ENCODE data around the gene ARIH2.
A peak's percentile ranks its signal among the peaks of the same experiment; 100 is the strongest.

Gene ARIH2

GRCh38 chr3:49020330-49021212 lies 101.9 kb downstream of the ARIH2 start:
- DNase-seq (ENCODE audit: low read depth): no peak

GRCh38 chr3:49021213-49021812 lies 102.7 kb downstream of the ARIH2 start:
- peak; percentile 99 for DNase-seq (ENCODE audit: low read depth)

GRCh38 chr3:49021813-49022687 lies 103.4 kb downstream of the ARIH2 start, which contains the start of gene NDUFAF3:
TSS of gene NDUFAF3 (plus strand) at chr3:49022121. CDS start at chr3:49022145, 24 bp downstream.
- peak; percentile 94 for DNase-seq (ENCODE audit: low read depth)

GRCh38 chr3:49022688-49023171 lies 104.1 kb downstream of the ARIH2 start:
- DNase-seq (ENCODE audit: low read depth): no peak

- DNase-seq (ENCODE audit: low read depth): no peak
These were observed 105.1 kb downstream of the ARIH2 start for GRCh38 chr3:49023775-49024174.

GRCh38 chr3:49024449-49024848 lies 105.8 kb downstream of the ARIH2 start:
- no peak for DNase-seq (ENCODE audit: low read depth)

GRCh38 chr3:49025005-49025792 lies 106.6 kb downstream of the ARIH2 start:
- DNase-seq (ENCODE audit: low read depth): no peak

- DNase-seq (ENCODE audit: low read depth): no peak
These were observed 107.3 kb downstream of the ARIH2 start for GRCh38 chr3:49025793-49026520.

GRCh38 chr3:49026536-49026935 lies 107.9 kb downstream of the ARIH2 start:
- no peak for DNase-seq (ENCODE audit: low read depth)

GRCh38 chr3:49027634-49028033 lies 109.0 kb downstream of the ARIH2 start:
- DNase-seq (ENCODE audit: low read depth): no peak

- no peak for DNase-seq (ENCODE audit: low read depth)
These were observed 109.6 kb downstream of the ARIH2 start for GRCh38 chr3:49028298-49028672.

- DNase-seq (ENCODE audit: low read depth): peak; percentile 93
These were observed 110.3 kb downstream of the ARIH2 start, which contains the start of gene IMPDH2 for GRCh38 chr3:49028673-49029562. TSS of gene IMPDH2 (minus strand) at chr3:49029398. CDS start at chr3:49029350, 48 bp downstream.

GRCh38 chr3:49029563-49029884 lies 110.9 kb downstream of the ARIH2 start:
- no peak for DNase-seq (ENCODE audit: low read depth)

- DNase-seq (ENCODE audit: low read depth): no peak
These were observed 111.7 kb downstream of the ARIH2 start for GRCh38 chr3:49030321-49030720.

- no peak for DNase-seq (ENCODE audit: low read depth)
These were observed 114.1 kb downstream of the ARIH2 start for GRCh38 chr3:49032646-49033304.

- no peak for DNase-seq (ENCODE audit: low read depth)
These were observed 116.0 kb downstream of the ARIH2 start for GRCh38 chr3:49034650-49035049.

GRCh38 chr3:49035281-49035680 lies 116.6 kb downstream of the ARIH2 start:
- DNase-seq (ENCODE audit: low read depth): no peak
